Retina (tissue), 1 donor: Measurements from ENCODE around the gene CXXC5.
"Not testable (repeated sequence)": the region's sequence is repeated elsewhere in the genome, so short reads cannot be mapped to it uniquely, and the experiment has no call there.

Experiments used
- DNase-seq: peaks from one replicate; pipeline ENCODE4 v3.0.0-alpha.2; 2016

CXXC5 gene

DNA sequence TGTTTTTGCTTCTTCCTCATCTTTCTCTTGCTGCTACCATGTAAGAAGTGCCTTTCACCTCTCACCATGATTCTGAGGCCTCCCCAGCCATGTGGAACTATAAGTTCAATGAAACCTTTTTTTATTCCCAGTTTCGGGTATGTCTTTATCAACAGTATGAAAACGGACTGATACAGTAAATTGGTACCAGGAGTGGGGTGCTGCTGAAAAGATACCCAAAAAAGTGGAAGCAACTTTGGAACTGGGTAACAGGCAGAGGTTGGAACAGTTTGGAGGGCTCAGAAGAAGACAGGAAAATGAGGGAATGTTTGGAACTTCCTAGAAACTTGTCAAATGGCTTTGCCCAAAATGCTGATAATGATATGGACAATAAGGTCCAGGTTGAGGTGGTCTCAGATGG is 70.3 kb downstream of the CXXC5 start:
- DNase-seq: not testable (repeated sequence)

DNA sequence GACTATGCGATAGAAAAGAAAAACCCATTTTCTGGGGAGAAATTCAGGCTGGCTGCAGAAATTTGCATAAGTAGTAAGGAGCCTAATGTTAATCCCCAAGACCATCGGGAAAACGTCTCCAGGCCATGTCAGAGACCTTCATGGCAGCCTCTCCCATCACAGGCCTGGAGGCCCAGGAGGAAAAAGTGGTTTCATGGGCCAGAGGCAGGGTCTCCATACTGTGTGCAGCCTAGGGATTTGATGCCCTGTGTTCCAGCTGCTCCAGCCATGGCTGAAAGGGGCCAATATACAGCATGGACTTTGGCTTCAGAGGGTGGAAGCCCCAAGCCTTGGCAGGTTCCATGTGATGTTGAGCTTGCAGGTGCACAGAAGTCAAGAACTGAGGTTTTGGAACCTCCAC is 71.8 kb downstream of the CXXC5 start:
- DNase-seq: not testable (repeated sequence)

DNA sequence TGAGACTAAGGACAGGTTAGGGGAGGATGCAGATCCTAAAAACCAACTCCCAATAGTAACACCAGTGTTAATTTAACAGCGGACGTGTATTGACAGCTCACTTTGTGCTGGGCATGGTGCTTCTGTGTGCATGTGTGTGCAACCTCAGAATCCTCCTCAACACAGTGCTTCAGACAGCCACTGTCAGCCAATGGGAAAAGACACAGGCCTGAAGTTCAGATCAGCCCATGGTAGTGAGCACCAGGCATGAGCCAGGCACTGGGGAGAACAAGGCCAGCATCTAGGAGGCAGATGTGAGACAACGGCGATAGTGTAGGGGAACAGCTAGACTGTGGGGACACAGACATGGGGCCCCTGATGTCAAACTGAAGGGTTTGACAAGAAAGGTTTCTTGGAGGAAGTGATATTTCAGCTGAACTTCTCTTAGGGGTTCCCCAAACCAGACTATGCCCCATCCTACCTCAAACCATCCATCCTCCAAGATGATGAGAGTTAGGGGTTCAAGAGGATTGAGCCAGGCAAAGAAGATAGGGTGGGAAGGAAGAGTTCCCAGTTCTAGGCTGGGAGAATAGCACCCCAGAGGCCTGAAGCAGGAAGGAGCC is 75.9 kb downstream of the CXXC5 start:
- no peak for DNase-seq

GRCh38 chr5:139725073-139725830 is 77.1 kb downstream of the CXXC5 start:
- no peak for DNase-seq

DNA sequence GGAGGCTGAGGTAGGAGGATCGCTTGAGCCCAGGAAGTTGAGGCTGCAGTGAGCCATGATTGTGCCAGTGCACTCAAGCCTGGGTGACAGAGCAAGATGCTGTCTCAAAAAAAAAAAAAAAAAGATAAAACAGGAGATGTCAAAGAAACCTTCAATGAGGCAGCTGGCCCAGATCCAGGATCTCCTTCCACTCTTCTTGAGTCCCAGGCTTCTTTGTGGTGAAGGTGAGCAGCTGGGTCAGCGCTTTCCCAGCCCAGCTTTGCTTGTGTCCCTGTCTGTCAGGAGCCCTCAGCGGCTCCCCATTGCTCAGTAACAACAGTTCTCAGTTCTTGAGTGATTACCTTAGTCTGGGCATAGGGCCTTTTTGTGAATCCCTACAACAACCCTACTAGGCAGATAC is 78.1 kb downstream of the CXXC5 start:
- no peak for DNase-seq

- DNase-seq: not testable (repeated sequence)
Measured at GRCh38 chr5:139727615-139728014, 79.5 kb downstream of the CXXC5 start.

DNA sequence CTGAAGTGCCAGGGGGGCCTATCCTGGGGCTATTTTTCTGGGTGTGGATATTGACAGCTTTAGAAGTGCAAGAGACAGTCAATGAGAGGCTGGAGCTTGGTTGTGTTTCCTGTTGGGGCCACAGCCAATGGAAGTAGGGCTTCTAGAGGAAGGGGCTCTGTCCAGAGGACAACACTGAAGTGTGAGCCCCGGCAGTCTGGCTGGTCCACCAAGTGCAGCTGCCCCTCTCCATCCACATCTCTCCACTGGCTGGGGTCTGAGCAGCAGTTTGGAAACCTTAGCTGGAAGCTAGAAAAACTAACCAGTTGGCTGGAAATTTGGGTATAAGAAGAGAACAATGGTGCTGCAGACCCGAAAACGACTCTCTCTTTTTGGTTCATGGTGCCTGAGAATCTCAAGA is 83.1 kb downstream of the CXXC5 start:
- DNase-seq: no peak

DNA sequence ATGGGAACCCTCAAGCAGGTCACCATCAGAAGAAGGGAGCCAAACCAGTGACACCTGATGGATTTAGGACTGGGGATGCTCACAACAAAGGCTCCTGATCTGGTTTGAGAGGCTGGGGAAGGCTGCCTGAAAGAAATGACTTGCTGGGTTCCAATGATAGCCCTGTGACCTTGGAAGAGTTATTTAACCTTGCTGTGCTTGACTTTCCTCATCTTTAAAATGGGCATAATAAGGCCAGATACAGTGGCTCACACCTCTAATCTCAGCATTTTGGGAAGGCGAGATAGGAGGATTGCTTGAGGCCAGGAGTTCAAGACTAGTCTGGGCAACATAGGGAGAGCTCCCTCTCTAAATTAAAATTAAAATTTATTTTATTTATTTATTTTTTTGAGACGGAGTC is 83.9 kb downstream of the CXXC5 start:
- no peak for DNase-seq

DNA sequence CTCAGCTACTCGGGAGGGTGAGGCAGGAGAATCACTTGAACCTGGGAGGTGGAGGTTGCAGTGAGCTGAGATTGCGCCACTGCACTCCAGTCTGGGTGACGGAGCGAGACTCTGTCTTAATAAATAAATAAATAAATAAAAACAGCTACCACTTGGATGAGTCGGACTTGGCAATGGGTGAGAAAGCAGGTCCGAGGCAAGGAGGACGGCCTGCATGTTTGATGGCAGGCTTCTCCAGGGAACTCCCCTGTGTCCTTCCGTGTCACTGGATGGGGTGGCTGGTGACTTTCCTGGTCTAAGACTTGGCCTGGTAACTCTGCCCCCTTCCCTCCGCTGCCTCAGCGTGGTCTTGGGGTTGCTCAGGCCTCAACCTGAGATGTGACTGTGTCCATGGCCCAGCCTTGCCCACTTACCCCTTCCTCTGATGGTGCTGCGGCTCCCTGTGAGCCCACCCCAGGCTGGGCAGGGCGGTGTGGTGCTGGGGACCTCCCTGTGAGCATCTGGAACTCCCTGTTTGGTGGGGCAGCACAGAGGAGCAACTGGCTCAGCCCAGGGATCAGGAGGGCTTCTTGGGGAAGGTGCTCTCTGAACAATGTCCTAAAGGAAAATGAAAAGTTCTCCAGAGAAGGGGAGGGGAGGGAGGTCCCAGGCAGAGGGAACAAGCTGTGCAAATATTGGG is 85.0 kb downstream of the CXXC5 start:
- DNase-seq: no peak
